T-helper 17 cell (primary cell): ENCODE measurements around the gene EFEMP2. TPM values are rescaled to one million over a fixed set of nuclear protein-coding genes. Genes with fewer than 3 reads are reported as not detected.

ENCODE experiments used
- ATAC-seq: fragments of 150-1000 bp; cut with Tn5 transposase; 2 replicates; pipeline ENCODE4 v1.10.0; 2021; ENCODE audit warnings: mild to moderate bottlenecking, moderate library complexity
- DNase-seq, 3 donors: peaks; one replicate each; pipeline versions ENCODE4 v3.0.0 to v3.0.0-alpha.2; 2020 to 2021
- H3K9me3 ChIP-seq: one replicate; pipeline ENCODE4 v1.7.0; 2013; ENCODE audit warnings: low read length, mild to moderate bottlenecking; ENCODE audit not compliant: control insufficient read depth, poor library complexity, severe bottlenecking
- H3K27ac Mint-ChIP-seq: one replicate; pipeline ENCODE4 v1.8.0; 2022; ENCODE audit warnings: mild to moderate bottlenecking, moderate library complexity, mixed read lengths
- H3K27me3 Mint-ChIP-seq: one replicate; pipeline ENCODE4 v1.8.0; 2022; ENCODE audit warnings: mixed read lengths
- H3K36me3 Mint-ChIP-seq: one replicate; pipeline ENCODE4 v1.8.0; 2022; ENCODE audit warnings: low read depth, mixed read lengths
- H3K4me1 Mint-ChIP-seq: one replicate; pipeline ENCODE4 v1.8.0; 2022; ENCODE audit warnings: mild to moderate bottlenecking, mixed read lengths
- H3K4me3 Mint-ChIP-seq: one replicate; pipeline ENCODE4 v1.8.0; 2022; ENCODE audit warnings: mild to moderate bottlenecking, moderate library complexity, mixed read lengths
- total RNA-seq, 4 donors: library from RNA in 2 of 4; stranded (reverse) in 2 of 4; gene quantifications; one replicate each; pipeline ENCODE4 v1.2.3 and lab custom pipeline; 2022 to 2026

EFEMP2 gene
- total RNA-seq = 1 to 10 TPM; 5.1 to 8.0 TPM
- total RNA-seq (lab: John Stamatoyannopoulos, UW) = 2.5 to 5.6 reads per million in 2 donors

GRCh38 chr11:65872586-65873317, at the start of gene EFEMP2:
Gene EFEMP2, minus strand, starts transcription at chr11:65872800. Its CDS starts 446 bp downstream, at chr11:65872354.
- no peaks in the 10 kb centered on the region for H3K9me3 ChIP-seq
- ATAC-seq (no peak), DNase-seq (no peak)
- no peaks in the 10 kb centered on the region for H3K36me3 Mint-ChIP-seq
- H3K4me1 Mint-ChIP-seq = peaks cover 27% of the 10 kb centered on the region
- H3K27ac Mint-ChIP-seq = peak within 1 kb of the TSS; percentile 92
- H3K27me3 Mint-ChIP-seq = no peaks in the 10 kb centered on the region
- H3K4me3 Mint-ChIP-seq = peak within 1 kb of the TSS; percentile 95

DNA sequence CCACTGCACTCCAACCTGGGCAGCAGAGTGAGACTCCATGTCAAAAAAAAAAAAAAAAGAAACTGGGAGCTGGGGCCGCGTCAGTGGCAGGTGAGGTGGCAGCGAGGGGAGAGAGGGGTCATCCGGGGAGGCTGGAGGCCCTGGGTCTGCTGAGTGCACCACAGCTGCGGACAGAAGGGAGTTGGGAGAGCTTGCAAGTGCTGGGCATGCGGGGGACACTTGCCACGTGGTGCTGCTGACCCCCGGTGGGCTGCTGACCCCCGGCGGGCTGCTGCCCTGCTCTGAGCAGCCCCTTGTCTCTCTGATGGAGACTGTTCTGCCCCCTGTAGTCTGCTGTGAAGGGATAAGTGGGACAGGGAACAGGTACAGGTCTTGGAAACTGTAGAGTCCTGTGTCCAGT, 49.3 kb upstream of the EFEMP2 start:
- Mint-ChIP-seq H3K4me1 (peaks cover 18% of the 10 kb centered on the region), H3K36me3 (no peaks in the 10 kb centered on the region), H3K27ac (peak overlapping the region; percentile 72), H3K27me3 (no peaks in the 10 kb centered on the region), H3K4me3 (peak overlapping the region; percentile 41)
- no peak for DNase-seq
- no peak for ATAC-seq
- H3K9me3 ChIP-seq = no peaks in the 10 kb centered on the region

DNA sequence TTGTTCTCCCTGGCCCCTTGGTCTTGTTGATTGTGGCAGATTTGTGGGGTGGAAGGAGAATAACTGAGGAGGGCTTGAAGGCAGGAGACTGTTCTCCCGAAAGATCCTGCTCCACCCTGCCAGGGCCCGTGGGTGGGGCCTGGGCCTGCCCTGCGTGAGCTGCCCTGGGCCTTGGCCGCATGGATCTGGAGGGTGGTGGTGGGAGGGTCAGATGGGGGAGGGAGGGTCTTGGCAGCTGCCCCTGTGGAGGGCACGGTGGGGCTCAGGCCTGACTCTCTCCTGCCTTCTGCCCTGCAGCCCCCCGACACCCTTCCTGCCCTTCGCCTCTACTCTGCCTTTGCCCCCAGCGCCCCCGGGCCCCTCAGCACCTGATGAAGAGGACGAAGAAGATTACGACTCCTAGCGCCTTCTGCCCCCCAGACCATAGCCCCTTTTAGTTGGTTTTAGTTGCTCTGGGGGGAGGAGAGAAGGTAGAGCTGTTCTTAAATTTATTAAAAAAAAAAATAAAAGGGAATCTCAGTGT, 48.5 kb upstream of the EFEMP2 start:
- H3K36me3 Mint-ChIP-seq = no peaks in the 10 kb centered on the region
- ATAC-seq (no peak), DNase-seq (no peak)
- peak overlapping the region; percentile 72 for H3K27ac Mint-ChIP-seq
- peaks cover 22% of the 10 kb centered on the region for H3K4me1 Mint-ChIP-seq
- peak overlapping the region; percentile 31 for H3K4me3 Mint-ChIP-seq
- no peaks in the 10 kb centered on the region for H3K9me3 ChIP-seq
- H3K27me3 Mint-ChIP-seq = no peaks in the 10 kb centered on the region

- H3K27ac Mint-ChIP-seq = peak overlapping the region; percentile 81
- DNase-seq (no peak), ATAC-seq (no peak)
- H3K9me3 ChIP-seq = no peaks in the 10 kb centered on the region
- no peaks in the 10 kb centered on the region for H3K36me3 Mint-ChIP-seq
- H3K4me1 Mint-ChIP-seq = peaks cover 19% of the 10 kb centered on the region
- H3K27me3 Mint-ChIP-seq = no peaks in the 10 kb centered on the region
- H3K4me3 Mint-ChIP-seq = peak overlapping the region; percentile 94
Observed at GRCh38 chr11:65920372-65920802, 47.8 kb upstream of the EFEMP2 start.

DNA sequence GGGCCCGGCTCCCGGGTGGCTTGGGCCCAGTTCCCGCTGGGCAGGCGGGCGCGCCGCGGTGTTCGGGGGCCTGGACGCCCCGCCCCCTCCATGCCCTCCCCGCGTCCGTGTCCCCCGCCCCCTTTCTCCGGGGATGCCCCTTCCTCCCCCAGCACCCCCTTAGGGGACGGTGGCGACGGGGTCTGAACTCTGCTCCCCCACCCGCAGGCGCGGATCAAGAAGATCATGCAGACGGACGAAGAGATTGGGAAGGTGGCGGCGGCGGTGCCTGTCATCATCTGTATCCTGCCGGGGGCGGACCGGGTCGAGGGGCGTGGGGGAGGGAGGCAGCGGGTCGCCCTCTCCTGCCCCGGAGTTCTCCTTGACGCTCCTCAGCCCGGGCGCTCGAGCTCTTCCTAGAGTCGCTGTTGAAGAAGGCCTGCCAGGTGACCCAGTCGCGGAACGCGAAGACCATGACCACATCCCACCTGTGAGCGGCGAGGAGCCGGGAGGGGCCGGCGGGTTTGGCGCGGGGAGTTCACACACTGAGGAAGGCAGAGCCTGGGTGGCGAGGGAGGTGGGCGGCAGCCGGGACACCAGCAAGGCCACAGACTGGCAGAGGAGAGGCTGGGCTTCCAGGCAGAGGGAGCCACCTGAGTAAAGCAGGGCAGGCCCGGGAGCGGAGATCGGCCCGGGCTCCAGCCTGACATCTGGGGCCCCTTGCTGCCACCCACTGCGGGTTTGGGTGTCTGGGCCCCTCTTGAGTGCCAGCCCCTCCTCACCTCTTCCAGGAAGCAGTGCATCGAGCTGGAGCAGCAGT, 47.2 kb upstream of the EFEMP2 start:
- Mint-ChIP-seq H3K4me3 (peak overlapping the region; percentile 94), H3K4me1 (peaks cover 25% of the 10 kb centered on the region), H3K27ac (peak overlapping the region; percentile 81), H3K36me3 (no peaks in the 10 kb centered on the region), H3K27me3 (no peaks in the 10 kb centered on the region)
- peak; percentile 42 to 66 (median 66) for DNase-seq
- peak; percentile 47 for ATAC-seq
- no peaks in the 10 kb centered on the region for H3K9me3 ChIP-seq

DNA sequence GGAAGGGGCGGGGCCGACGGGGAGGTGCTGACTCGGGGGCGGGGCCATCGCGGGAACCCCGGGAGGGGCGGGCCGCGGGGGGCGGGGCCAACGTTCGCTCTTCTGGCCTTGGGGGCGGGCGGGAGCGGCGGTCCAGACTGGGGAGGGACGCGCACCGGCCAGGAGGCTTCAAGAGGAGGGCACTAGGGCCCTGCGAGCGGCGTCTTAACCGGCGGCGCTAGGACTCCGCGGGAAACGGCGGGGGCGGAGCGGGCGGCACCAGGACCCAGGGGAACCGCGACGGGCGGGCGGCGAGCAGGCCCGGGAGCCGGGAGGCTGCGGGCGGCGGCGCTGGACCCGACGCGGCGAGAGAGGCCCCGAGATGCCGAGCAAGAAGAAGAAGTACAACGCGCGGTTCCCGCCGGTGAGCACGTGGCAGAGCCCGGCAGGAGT, 46.6 kb upstream of the EFEMP2 start, which contains the start of gene DRAP1:
TSS of gene DRAP1 (plus strand) at position 286 of the 432 bp plus-strand sequence. CDS start at position 362, 76 bp downstream.
- Mint-ChIP-seq H3K27me3 (no peaks in the 10 kb centered on the region), H3K4me3 (peak within 1 kb of the TSS; percentile 94), H3K27ac (peak within 1 kb of the TSS; percentile 86), H3K36me3 (no peaks in the 10 kb centered on the region), H3K4me1 (peaks cover 29% of the 10 kb centered on the region)
- H3K9me3 ChIP-seq = no peaks in the 10 kb centered on the region
- ATAC-seq (peak; percentile 91), DNase-seq (peak; percentile 97 to 100 (median 100))

DNA sequence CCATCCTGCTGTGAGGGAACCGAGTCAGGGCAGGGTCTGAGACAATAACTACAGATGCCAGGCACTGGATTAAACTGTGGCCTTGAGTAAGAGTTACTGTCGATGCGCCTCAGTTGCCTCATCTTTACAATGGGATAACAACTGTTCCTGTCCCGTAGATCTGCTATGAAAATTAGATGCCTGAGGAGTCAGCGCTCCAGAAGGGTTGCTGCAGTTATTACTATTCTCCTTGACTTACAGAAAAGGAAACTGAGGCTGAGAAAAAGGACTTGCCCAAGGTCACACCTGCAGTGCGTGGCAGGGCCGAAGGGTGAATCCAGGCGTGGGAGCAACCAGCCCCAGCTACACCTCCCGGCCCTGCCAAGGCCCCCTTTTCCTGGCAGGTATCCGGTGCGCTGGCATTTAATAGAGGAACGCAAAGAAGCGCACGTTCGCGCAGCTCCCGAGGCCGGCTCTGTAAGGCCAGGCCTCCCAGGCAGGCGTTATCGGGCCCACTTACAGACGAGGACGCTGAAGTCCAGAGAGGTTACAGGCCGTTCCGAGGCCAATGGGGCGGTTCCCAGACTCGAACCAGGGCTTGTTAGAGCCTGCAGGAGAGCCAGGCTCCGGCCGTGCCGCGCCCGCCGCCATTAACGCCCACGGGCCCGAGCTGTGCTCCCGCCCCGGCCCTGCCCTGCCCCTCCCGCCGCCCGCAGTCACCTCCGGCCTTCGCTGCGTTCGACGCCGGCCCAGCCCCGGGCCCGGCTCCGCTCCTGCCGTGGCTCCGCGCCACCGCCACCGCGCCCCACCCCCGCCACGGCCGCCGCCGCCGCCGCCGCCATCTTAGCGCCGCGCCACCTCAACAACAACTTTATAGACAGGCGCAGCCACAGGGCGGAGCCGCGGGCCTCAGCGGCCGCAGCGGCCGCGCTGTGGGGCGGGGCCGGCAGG, 45.9 kb upstream of the EFEMP2 start, which contains the start of gene C11orf68:
TSS of gene C11orf68 (minus strand) at position 852 of the 930 bp plus-strand sequence. CDS start at position 821, 31 bp downstream.
- H3K4me1 Mint-ChIP-seq = peaks cover 29% of the 10 kb centered on the region
- DNase-seq (peak in 1 of 3 donors; percentile 28), ATAC-seq (peak; percentile 79)
- no peaks in the 10 kb centered on the region for H3K9me3 ChIP-seq
- H3K4me3 Mint-ChIP-seq = peak within 1 kb of the TSS; percentile 94
- peak within 1 kb of the TSS; percentile 86 for H3K27ac Mint-ChIP-seq
- no peaks in the 10 kb centered on the region for H3K36me3 Mint-ChIP-seq
- no peaks in the 10 kb centered on the region for H3K27me3 Mint-ChIP-seq

DNA sequence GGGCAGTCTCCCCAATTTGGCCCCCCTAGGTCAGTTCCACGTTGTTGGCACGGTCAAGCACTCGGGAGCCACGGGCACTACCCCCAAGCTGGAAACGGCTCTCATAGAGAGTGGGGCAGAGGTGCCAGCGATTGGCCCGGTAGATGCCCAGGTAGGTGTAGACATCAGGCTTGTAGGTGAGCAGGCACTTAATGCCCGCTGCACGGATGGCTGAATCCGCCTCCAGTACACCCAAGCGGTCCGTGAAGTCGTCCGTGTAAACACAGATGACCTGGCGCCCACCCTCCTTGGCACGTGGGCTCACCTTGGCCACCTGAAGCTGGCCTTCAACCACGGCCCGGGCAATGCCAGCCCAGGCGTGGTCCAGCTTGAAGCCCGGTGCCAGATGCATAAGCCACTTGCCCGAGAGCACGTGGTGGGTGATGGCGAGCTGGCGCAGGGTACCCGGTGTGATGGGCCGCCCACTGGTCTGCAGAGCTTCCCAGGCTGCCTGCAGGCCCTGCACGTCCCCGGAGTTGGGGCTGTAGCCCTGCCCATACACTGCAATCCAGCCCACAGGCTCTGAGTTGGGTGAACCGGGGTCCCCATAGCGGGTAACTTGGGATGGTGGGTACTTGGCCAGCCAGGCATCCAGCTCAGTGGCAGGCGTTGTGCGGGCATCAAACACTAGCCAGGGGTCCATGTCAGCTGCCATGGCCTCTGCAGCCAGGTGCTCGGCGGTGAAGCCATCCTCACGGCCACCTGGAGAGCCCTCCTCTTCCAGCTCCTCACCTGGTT, 45.0 kb upstream of the EFEMP2 start:
- ATAC-seq (no peak), DNase-seq (no peak)
- Mint-ChIP-seq H3K36me3 (no peaks in the 10 kb centered on the region), H3K27me3 (no peaks in the 10 kb centered on the region), H3K27ac (peak overlapping the region; percentile 86), H3K4me3 (peak overlapping the region; percentile 94), H3K4me1 (peaks cover 29% of the 10 kb centered on the region)
- no peaks in the 10 kb centered on the region for H3K9me3 ChIP-seq

DNA sequence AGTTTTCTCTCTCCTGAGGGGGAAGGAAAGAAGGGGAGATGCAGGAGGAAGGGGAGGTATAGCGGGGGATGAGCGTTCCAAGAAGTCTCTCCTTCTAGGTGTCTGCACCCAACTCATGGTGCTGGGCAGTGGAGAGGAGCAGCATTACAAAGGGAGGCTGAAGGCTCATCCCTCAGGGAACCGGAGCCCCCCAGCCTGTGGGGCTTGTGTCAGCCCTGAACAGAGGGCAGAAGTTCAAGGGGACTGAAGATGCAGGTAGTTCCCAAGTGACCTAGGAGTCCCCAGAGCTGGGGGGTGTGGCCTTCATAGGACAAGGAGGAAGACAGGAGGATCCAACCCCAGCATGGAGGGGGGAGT, 44.5 kb upstream of the EFEMP2 start:
- peak overlapping the region; percentile 68 for H3K27ac Mint-ChIP-seq
- no peaks in the 10 kb centered on the region for H3K36me3 Mint-ChIP-seq
- H3K4me3 Mint-ChIP-seq = peak overlapping the region; percentile 94
- no peaks in the 10 kb centered on the region for H3K9me3 ChIP-seq
- DNase-seq = no peak
- no peaks in the 10 kb centered on the region for H3K27me3 Mint-ChIP-seq
- peaks cover 25% of the 10 kb centered on the region for H3K4me1 Mint-ChIP-seq
- ATAC-seq = no peak

DNA sequence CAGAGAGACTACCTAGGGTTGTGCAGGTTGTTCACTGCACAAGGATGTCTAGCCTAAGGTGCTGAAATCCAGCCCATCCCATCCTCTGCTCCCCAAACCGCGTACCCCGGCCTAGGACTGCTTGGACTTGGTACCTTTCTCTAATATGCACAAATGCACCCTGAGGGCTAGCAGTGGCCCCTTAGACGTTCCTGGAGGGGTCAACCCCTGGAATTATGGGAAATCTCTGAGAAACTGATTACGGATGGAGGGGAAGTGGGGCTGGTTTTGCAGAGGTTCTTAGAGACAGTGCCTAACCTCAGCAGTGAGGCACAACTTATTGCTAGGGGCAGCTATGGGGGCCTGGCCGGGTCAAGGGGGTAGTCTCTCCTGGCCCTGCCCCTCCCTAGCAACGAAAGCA, 43.8 kb upstream of the EFEMP2 start:
- peaks cover 4% of the 10 kb centered on the region for H3K27me3 Mint-ChIP-seq
- peak overlapping the region; percentile 68 for H3K27ac Mint-ChIP-seq
- H3K4me1 Mint-ChIP-seq = peaks cover 24% of the 10 kb centered on the region
- ATAC-seq (no peak), DNase-seq (no peak)
- H3K36me3 Mint-ChIP-seq = no peaks in the 10 kb centered on the region
- H3K9me3 ChIP-seq = no peaks in the 10 kb centered on the region
- H3K4me3 Mint-ChIP-seq = peak overlapping the region; percentile 94

DNA sequence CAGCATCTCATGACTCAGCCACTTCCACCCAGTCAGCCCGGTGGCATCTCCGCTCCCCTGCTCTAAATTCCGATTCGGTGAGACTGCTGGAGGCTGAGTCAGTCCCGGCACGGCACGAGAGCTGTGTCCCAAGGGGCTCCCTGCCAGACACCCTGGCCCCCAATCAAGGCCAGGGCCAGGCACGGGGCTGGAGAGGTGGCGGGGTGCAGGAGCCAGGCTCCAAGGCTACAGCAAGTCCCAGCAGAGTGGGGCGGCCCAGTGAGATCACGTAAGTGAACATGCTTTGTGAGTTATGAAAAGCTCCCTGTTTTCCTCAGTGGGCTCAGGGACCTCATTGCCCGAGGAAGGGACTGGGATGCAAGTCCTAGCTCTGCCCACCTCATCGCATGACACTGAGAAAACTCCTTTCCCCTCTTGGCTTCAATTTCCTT, 43.2 kb upstream of the EFEMP2 start:
- no peaks in the 10 kb centered on the region for H3K36me3 Mint-ChIP-seq
- no peaks in the 10 kb centered on the region for H3K9me3 ChIP-seq
- ATAC-seq (no peak), DNase-seq (no peak)
- peak overlapping the region; percentile 94 for H3K4me3 Mint-ChIP-seq
- H3K27ac Mint-ChIP-seq = no peak overlapping the region
- H3K4me1 Mint-ChIP-seq = peaks cover 24% of the 10 kb centered on the region
- H3K27me3 Mint-ChIP-seq = peaks cover 5% of the 10 kb centered on the region
